Erythroblast (primary cell): ENCODE data around the gene NT5C3A.
"Not testable (repeated sequence)": the region's sequence is repeated elsewhere in the genome, so short reads cannot be mapped to it uniquely, and the experiment has no call there.

ENCODE experiments used
- DNase-seq, 2 experiments: peaks; one replicate each; lab custom pipeline; 2025; lab: John Stamatoyannopoulos, UW
- GATA1 ChIP-seq: IDR thresholded peaks from 2 replicates; pipeline ENCODE4 v1.6.1; 2011; ENCODE audit warnings: low read depth, mild to moderate bottlenecking, control low read depth, low read length, moderate library complexity
- POLR2A ChIP-seq: IDR thresholded peaks from 2 replicates; pipeline ENCODE4 v1.6.1; 2011; ENCODE audit warnings: mild to moderate bottlenecking, low read length

Gene NT5C3A

DNA sequence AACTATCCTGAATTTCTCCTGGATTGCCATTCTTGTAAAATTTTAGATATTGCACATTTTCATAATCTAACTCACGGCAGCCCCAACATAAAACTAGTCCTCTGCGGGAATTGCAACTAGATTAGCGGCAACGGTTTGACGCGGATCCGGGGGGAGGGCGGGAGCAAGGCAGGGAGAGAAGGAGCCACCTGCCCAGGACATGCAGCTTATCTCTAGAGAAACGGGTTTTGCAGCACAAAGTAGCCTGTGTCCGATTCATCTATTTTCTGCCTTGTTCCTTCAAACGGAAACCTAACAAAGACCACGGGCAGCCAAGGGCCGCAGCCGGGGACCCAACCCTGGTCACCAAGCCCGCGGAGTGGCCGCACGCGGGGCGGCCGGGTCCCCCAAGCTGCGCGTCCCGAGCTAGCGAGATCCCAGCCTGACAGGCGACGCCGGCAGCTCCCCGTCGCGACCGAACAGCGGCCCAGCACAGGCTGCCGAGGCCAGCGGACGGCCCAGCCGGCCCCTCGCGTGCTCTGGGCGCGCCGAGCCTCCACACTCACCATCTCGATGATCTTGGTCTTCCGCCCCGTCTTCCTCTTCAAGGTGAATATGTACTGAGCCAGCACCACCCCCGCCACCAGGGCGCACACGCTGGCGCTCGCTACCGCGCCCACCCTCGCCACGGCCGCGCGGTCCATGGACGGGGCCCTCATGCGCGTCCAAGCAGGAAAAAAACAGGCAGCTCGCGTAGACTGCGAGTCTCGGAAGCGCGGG lies at the start of gene NT5C3A:
NT5C3A (minus strand) TSS at position 754 of the 759 bp plus-strand sequence; CDS start at position 683, 71 bp downstream.
- DNase-seq, result peak; percentile 70 to 78
- TF ChIP-seq POLR2A (peak; percentile 73), GATA1 (no peak)

DNA sequence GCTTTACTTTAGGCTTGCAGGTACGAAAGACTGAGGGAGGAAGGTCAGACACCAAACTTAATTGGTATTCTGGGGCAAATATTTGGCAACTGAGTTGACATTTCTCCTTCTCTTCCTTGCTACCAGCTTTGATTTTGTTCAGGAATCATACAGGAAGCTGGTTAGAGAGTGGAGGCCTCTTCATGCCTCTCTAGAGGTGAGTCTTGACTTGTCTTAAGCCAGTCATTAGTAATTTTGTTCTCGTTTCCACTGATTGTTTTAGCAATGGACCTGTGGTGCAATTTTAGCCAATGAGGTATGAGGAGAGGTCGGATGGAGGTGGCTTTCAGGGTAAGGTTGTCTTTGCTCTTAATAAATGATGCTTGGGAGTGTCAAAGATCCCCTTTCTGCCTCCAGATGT lies 49.0 kb upstream of the NT5C3A start:
- DNase-seq, result no peak
- TF ChIP-seq GATA1, result no peak
- TF ChIP-seq POLR2A, result no peak

DNA sequence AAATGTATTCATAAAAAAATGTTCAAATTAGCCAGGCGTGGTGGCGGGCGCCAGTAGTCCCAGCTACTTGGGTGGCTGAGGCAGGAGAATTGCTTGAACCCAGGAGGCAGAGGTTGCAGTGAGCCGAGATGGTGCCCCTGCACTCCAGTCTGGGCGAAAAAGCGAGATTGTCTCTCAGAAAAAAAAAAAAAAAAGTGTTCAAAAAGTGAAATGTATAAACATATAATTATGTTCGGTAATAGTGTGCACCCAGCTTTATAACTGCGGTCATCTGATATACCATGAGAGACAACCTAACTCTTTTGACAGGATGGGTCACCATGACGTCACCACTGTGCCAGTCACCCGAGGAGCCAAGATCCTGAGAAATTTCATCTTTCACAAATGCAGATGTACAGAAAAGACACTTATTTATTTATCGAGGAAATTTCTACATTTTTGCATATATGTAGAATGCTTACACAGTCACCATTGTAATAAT lies 47.2 kb upstream of the NT5C3A start:
- TF ChIP-seq POLR2A (no peak), GATA1 (no peak)
- DNase-seq, result peak; percentile 13 to 46

DNA sequence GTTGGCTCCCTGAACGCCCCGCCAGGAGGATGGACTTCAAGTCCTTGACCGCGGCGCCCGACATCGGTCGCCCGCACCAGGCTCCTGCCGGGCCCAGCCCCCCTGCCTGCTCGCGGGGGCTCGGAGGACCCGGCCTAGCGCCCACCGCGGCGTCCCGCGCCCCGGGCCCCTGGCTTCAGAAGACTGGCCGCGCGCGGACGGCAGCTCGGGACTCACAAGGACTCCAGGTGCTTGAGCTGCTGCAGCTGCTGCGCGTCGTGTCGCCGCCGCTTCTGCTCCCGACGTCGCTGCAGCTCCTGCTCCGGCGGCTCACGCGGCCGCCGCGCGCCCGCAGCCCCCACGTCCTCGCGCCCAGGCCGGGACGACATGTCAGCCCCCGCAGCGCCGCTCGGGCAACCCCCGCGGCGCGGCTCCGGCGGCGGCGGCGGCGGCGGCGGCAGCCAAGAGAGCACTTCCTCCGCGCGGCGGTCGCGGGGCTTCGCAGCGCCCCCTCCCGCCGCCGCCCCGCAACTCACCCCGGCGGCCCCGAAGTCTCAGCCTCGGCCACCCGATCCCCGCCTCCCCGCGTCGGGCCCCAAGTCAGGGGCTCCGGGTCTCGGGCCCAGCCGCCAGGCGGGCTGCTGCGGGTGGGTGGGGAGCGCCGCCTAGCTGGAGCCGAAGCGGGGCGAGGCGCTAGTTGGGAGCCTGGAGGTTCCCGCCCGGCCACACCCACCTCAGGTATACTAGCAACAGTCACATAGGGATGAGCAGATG lies 46.6 kb upstream of the NT5C3A start, which contains the start of gene RP9:
RP9 (minus strand) TSS at position 400 of the 753 bp plus-strand sequence; CDS start at position 368, 32 bp downstream.
- peak; percentile 81 to 89 for DNase-seq
- TF ChIP-seq GATA1 (no peak), POLR2A (peak; percentile 52)

DNA sequence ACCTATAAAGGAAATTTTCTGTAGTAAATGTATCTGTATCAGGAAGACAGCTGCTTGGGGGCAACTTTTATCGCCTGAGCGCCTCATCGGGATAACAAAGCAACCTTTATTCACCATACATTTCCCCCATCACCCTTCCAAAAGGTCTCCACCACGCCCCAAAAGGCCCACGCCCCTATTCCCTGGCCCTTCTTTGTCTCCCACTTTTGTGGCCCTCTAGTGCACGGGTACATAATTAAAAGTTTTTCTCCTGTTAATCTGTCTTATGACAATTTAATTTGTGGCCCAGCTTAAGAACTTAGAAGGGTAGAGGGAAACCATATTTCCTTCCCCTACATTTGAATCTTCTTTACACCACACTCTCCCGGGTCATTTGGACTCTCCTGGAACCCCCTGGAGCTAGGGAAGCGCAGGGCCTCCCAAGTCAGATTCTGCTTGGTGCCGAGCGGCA lies 46.0 kb upstream of the NT5C3A start:
- peak; percentile 65 to 71 for DNase-seq

DNA sequence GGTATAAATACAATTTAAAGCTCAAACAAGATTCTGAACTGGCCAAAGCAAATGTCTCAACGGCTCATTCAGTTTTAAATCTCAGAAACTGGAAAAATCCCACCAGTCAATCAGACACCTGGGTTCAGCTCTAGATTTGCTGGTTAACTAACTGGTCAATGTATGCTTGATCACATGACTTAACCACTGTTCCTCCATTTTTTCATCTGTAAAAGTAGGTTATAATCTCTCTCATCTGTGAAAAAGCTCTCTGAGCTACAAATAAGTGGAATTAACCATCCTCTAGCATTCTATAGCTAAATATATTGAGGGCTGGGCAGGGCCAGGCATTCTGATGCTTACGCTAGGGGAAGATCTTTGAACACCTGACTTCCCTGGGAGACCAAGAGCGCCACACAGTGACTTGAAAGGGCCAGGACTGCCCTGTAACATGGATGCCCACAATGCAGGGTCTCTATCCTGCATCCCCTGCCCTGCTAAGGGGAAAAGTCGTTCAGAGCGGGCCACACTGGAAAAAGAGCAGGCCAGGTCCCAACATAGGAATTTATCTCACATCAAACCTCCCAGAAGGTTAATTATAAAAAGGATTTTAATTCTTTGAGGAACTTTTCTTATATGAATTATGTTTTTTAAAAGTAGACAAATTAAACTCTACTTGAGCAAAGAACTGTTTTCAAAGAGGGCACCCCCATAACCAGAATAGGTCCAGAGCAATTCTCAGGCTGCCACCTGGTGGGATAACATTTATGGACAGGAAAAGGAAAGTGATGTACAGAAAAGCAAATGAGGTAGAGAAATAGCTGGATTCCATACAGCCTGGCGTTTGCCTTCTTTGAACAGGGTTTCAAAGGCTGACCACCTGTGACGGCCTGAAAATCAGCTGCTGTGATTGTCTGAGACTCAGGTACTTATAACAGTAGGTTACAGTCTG lies 44.8 kb upstream of the NT5C3A start:
- TF ChIP-seq GATA1, result no peak
- no peak for TF ChIP-seq POLR2A
- peak; percentile 63 to 74 for DNase-seq

More for the DNA sequence above, 46.0 kb upstream of the NT5C3A start:
- no peak for TF ChIP-seq POLR2A
- no peak for TF ChIP-seq GATA1

DNA sequence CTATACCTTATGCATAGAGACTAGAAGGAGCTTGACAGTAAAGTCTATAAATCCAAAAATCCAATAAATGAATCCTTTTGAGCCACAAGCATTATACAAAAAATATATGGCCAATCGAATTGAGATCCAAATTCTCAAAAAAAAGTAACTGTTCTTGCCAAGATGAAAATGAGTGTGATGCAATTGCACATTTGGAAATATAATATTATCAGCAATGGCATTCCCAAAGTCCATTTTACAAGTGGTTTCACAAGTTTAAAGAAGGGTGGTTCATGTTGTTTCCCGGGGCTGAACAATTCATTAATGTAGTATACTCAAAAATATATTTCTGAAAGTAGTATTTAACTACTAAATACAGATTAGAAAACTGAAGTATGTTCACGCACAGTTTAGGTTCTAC lies 39.3 kb upstream of the NT5C3A start:
- no peak for DNase-seq
- no peak for TF ChIP-seq GATA1
- TF ChIP-seq POLR2A, result no peak

DNA sequence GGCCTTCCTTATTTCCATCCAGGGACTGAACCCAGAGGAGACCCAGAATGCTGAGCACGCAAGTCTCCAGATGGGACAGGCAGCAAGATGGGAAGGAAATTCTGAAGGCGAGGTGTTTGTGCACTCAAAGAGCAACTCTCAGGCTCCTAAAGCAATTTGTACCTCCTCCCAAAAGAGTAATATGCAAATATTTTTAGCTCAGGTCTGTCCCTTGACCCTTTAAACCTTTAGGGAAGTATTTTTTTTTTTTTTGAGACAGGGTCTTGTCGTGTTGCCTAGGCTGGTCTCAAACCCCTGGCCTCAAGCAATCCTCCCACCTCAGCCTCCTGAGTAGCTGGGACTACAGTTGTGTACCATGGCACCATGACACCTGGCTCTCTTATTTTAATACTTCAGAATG lies 38.2 kb upstream of the NT5C3A start:
- TF ChIP-seq GATA1 (no peak), POLR2A (no peak)
- no peak for DNase-seq

DNA sequence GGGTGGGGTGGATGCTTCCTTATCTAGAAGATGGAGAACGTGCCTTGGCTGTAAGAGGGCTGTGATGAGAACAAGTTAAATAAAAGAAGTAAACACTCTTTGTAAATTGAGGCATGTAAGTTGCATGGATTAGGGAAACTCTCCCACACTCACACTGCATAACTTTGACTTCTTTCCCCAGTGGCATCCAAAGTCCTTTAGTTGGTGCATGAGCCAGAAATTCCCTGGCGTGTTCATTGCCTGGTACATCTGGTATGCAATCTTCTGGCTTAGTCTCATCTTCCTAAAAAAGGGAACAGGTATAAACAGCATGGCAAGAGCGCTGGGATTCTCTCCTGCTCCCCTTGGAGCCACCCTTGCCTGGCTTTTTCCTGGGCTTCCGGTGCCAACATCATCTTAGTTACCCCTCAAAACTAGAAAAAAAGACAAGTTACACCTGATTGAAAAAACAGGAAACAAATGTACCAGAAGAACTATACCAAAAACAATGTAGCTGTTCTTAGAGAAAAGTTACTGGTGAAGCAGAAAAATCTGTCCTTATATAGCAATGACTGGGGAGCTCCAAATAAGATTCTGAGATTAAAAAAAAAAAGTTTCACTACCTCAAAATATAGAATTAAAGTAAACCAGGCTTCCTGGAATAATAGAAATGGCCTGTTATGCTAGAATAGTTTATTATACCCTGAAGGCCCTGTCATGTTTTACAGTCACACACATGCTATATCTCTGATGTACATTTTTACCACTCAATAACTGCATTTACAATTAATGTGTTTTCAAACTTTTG lies 36.8 kb upstream of the NT5C3A start:
- TF ChIP-seq POLR2A, result no peak
- DNase-seq, result no peak

DNA sequence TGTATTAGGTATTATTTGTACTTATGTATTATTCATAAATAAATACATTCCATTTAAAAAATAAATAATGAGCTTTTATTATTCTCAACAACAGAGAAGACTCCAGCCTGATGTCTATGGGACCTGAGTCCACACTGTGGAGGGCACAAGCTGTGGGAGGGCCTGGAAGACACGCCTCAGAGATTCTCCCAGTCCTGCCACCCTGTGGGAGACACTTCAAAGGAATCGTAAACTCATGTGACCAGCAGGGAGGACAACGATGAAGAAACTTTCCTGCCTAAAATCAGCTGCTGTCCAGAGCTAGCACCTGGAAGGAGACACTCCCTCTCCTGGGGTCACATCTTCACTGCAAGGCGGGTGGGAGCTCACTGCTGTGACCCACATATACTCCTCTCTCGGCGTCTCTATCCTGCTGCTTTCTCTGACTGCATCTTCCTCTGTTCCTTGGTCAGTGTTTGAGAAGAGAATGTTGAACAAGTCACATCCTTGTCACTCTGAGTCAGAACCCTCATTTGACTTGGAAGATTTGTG lies 32.2 kb upstream of the NT5C3A start:
- DNase-seq, result not testable (repeated sequence)

DNA sequence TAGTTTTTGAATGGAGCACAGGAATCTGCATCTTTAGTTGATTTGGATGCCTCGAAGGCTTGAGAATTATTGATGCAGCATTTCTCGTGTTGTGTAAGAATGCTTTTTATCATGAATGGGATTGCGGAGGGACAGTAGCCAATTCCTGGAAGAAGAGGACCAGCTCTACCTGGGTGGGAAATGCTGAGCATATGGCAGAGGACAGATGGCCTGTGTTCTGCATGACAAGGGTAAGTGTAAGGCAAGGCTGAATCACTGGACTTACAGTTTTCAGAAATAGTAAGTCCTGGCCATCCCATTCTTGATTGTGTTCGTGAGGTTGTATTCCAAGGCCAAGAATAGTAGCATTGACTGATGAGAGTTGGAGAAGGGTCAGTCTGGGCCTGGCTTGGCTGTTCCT lies 30.7 kb upstream of the NT5C3A start:
- DNase-seq, result no peak
- TF ChIP-seq POLR2A (no peak), GATA1 (no peak)

DNA sequence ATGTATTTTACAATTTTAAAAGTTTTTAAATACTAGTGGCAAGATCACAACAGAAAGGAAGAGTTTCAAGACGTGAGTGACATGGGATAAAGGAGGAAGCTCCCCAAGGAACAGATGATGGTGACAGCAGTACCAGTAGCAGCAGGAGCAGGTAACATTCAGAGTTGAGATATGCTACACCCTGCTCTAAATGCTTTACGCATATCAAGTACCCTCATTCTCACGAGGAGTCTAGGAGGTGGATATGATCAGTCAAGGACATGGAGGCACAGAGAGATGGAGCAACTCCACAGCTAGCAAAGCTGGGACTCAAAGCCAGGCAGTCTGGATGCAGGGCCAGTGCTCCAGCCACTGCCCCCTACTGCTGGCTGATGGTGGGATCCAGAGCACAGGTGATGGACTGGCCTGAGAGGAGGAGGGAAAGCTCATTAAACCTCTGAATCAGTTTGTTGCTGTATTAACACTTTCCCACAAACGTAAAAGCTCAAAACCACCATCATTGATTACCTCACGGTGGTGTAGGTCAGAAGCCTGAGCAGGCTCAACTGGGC lies 29.1 kb upstream of the NT5C3A start:
- no peak for DNase-seq
- TF ChIP-seq POLR2A (no peak), GATA1 (no peak)
